ENCODE data around the gene DMD.
A peak's percentile ranks its signal among the peaks of the same experiment; 100 is the strongest.

The DMD gene

GRCh38 chrX:31652650-31653049 lies 1558.7 kb downstream of the DMD start:
- in situ Hi-C loops (cut with HindIII; ENCODE audit: low pct_ligation_motif_present, low sequenced_read_pairs), result no loop called here
- H3K36me3 ChIP-seq (replicated peaks), result no peaks in the 10 kb centered on the region
- TF ChIP-seq, protein P1, sequence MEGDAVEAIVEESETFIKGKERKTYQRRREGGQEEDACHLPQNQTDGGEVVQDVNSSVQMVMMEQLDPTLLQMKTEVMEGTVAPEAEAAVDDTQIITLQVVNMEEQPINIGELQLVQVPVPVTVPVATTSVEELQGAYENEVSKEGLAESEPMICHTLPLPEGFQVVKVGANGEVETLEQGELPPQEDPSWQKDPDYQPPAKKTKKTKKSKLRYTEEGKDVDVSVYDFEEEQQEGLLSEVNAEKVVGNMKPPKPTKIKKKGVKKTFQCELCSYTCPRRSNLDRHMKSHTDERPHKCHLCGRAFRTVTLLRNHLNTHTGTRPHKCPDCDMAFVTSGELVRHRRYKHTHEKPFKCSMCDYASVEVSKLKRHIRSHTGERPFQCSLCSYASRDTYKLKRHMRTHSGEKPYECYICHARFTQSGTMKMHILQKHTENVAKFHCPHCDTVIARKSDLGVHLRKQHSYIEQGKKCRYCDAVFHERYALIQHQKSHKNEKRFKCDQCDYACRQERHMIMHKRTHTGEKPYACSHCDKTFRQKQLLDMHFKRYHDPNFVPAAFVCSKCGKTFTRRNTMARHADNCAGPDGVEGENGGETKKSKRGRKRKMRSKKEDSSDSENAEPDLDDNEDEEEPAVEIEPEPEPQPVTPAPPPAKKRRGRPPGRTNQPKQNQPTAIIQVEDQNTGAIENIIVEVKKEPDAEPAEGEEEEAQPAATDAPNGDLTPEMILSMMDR (IDR thresholded peaks at IDR 0.05; ENCODE audit: low read depth, low read length, missing control alignments), result no peak
- no peaks in the 10 kb centered on the region for H3K27me3 ChIP-seq (replicated peaks)
- H3K4me3 ChIP-seq (ENCODE audit: low read depth, low read length), result no peak overlapping the region
- H3K27ac ChIP-seq, result no peak overlapping the region
- no peak for DNase-seq

GRCh38 chrX:31649201-31649600 lies 1562.1 kb downstream of the DMD start:
- in situ Hi-C loops (cut with HindIII; ENCODE audit: low pct_ligation_motif_present, low sequenced_read_pairs), result no loop called here
- DNase-seq, result no peak
- Histone ChIP-seq H3K27me3 (replicated peaks) (no peaks in the 10 kb centered on the region), H3K36me3 (replicated peaks) (no peaks in the 10 kb centered on the region), H3K4me3 (ENCODE audit: low read depth, low read length) (no peak overlapping the region), H3K27ac (no peak overlapping the region)
- TF ChIP-seq, protein P1 (IDR thresholded peaks at IDR 0.05; ENCODE audit: low read depth, low read length, missing control alignments), result no peak

- in situ Hi-C loops (cut with HindIII; ENCODE audit: low pct_ligation_motif_present, low sequenced_read_pairs), result no loop called here
- no peaks in the 10 kb centered on the region for H3K27me3 ChIP-seq (replicated peaks)
- H3K4me3 ChIP-seq (ENCODE audit: low read depth, low read length), result no peak overlapping the region
- no peak overlapping the region for H3K27ac ChIP-seq
- DNase-seq, result no peak
- TF ChIP-seq, protein P1 (IDR thresholded peaks at IDR 0.05; ENCODE audit: low read depth, low read length, missing control alignments), result no peak
- H3K36me3 ChIP-seq (replicated peaks), result no peaks in the 10 kb centered on the region
Measured at GRCh38 chrX:31633349-31633748, 1578.0 kb downstream of the DMD start.

GRCh38 chrX:31629195-31629594 lies 1582.2 kb downstream of the DMD start:
- Histone ChIP-seq H3K4me3 (ENCODE audit: low read depth, low read length) (no peak overlapping the region), H3K36me3 (replicated peaks) (no peaks in the 10 kb centered on the region), H3K27me3 (replicated peaks) (no peaks in the 10 kb centered on the region), H3K27ac (no peak overlapping the region)
- in situ Hi-C loops (cut with HindIII; ENCODE audit: low pct_ligation_motif_present, low sequenced_read_pairs), result no loop called here
- TF ChIP-seq, protein P1 (IDR thresholded peaks at IDR 0.05; ENCODE audit: low read depth, low read length, missing control alignments), result no peak
- DNase-seq, result no peak

GRCh38 chrX:31609130-31609529 lies 1602.2 kb downstream of the DMD start:
- DNase-seq, result peak; percentile 90
- H3K36me3 ChIP-seq (replicated peaks), result no peaks in the 10 kb centered on the region
- no peaks in the 10 kb centered on the region for H3K27me3 ChIP-seq (replicated peaks)
- in situ Hi-C loops (cut with HindIII; ENCODE audit: low pct_ligation_motif_present, low sequenced_read_pairs), result no loop called here
- peak overlapping the region; percentile 85 for H3K27ac ChIP-seq
- TF ChIP-seq, protein P1 (IDR thresholded peaks at IDR 0.05; ENCODE audit: low read depth, low read length, missing control alignments), result no peak
- H3K4me3 ChIP-seq (ENCODE audit: low read depth, low read length), result no peak overlapping the region

DNA sequence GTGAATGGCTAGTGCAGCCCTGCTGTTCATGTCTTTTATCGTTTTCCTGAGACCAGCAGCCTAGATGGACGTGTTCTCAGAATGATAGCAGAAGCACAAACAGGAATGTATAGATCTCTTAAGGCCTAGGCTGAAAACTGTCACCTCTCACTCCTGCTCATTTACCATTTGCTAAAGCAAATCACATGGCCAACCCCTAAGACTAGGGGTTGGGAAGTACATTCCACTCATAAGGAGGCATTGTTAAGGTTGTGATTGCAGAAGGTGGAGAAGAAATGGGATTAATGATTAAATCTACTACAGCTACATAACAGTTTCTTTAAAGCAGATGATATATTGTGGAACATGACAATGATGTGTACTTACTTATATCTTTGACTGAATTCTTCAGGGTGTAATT lies 1602.7 kb downstream of the DMD start:
- TF ChIP-seq, protein P1 (IDR thresholded peaks at IDR 0.05; ENCODE audit: low read depth, low read length, missing control alignments), result no peak
- in situ Hi-C loops (cut with HindIII; ENCODE audit: low pct_ligation_motif_present, low sequenced_read_pairs), result no loop called here
- Histone ChIP-seq H3K36me3 (replicated peaks) (no peaks in the 10 kb centered on the region), H3K4me3 (ENCODE audit: low read depth, low read length) (no peak overlapping the region), H3K27ac (peak overlapping the region; percentile 85), H3K27me3 (replicated peaks) (no peaks in the 10 kb centered on the region)
- no peak for DNase-seq

Measured in brain microvascular endothelial cell (primary cell).